Kidney (tissue), 14 donors: ENCODE results near the gene STXBP6. TPM values are rescaled to one million over a fixed set of nuclear protein-coding genes. Genes with fewer than 3 reads are reported as not detected.

Experiments used
- DNase-seq, 5 donors: peaks; one replicate each; pipeline ENCODE4 v3.0.0-alpha.2; 2013 to 2020
- FAIRE-seq: peaks from 2 replicates; lab custom pipeline; 2012; peaks lifted over from hg19 to GRCh38; lab: Jason Lieb, UNC
- H3K27ac ChIP-seq, 2 donors: one replicate each; pipeline ENCODE4 v1.7.0; 2013; ENCODE audit warnings: low read depth in 2 of 2, low read length in 2 of 2, inconsistent platforms in 1 of 2
- H3K27me3 ChIP-seq: one replicate; pipeline ENCODE4 v1.7.1; 2013; ENCODE audit warnings: low read length, inconsistent platforms; ENCODE audit not compliant: control insufficient read depth, insufficient read depth
- H3K36me3 ChIP-seq, 3 donors: one replicate each; pipeline versions ENCODE4 v1.7.0 to v1.7.1; 2013; ENCODE audit warnings: low read length in 3 of 3, control low read depth in 1 of 3, inconsistent platforms in 1 of 3; ENCODE audit not compliant: insufficient read depth in 3 of 3, control insufficient read depth in 2 of 3
- H3K4me1 ChIP-seq, 3 donors: one replicate each; pipeline versions ENCODE4 v1.7.0 to v1.7.1; 2013; ENCODE audit warnings: low read length in 3 of 3, inconsistent platforms in 1 of 3, low read depth in 1 of 3; ENCODE audit not compliant: control insufficient read depth in 2 of 3, insufficient read depth in 2 of 3
- H3K4me3 ChIP-seq, 3 donors: one replicate each; pipeline versions ENCODE4 v1.7.0 to v1.8.1; 2013; ENCODE audit warnings: low read length in 3 of 3, control low read depth in 1 of 3, inconsistent platforms in 1 of 3
- H3K9ac ChIP-seq, 3 donors: one replicate each; pipeline versions ENCODE4 v1.7.0 to v1.7.1; 2013; ENCODE audit warnings: low read length in 3 of 3, control low read depth in 1 of 3, inconsistent platforms in 1 of 3
- H3K9me3 ChIP-seq, 3 donors: one replicate each; pipeline versions ENCODE4 v1.7.0 to v1.7.1; 2013; ENCODE audit warnings: low read length in 3 of 3, control low read depth in 1 of 3, inconsistent platforms in 1 of 3; ENCODE audit not compliant: control insufficient read depth in 2 of 3, insufficient read depth in 1 of 3
- intact Hi-C: fragments of 100-400 bp; cut with DNase I; formaldehyde crosslinking; loops from one replicate; pipeline ENCODE4 v1.11.1; 2022
- polyA plus RNA-seq: library from polyadenylated mRNA; stranded (reverse); fragments of 350-450 nt; fragmentation: Illumina TruSeq; extraction: RNeasy Lipid Tissue Mini Kit (QIAGEN cat#74804); gene quantifications from one replicate; pipeline ENCODE4 v1.2.3, GENCODE V29; 2014; ENCODE audit warnings: low read depth, low replicate concordance; ENCODE audit not compliant: insufficient read depth
- total RNA-seq: library from RNA; stranded (reverse); fragmentation: NEBNext Ultra II Directional; extraction: Animal tissue kit (Norgen Biotek cat#: 25700); gene quantifications from one replicate; pipeline ENCODE4 v1.2.1, GENCODE V29; 2021
- TF ChIP-seq, protein P1 (sequence below): IDR thresholded peaks from 3 replicates; pipeline ENCODE4 v1.5.1; 2012; ENCODE audit warnings: mild to moderate bottlenecking, moderate library complexity, borderline replicate concordance; ENCODE audit not compliant: insufficient read depth; ENCODE audit errors: extremely low read depth
- donor health status: control.
- donor health status: control.
- donor health status: control.
- donor health status: control.
- donor health status: control.
- donor health status: DM: yes; HTN: yes; CAD: no.
- donor health status: Normal renal cell carcinoma (clear cell type).

Gene STXBP6
- total and polyA plus RNA-seq, 2 donors from 2014 or later, result 2.8 to 3.9 TPM

DNA sequence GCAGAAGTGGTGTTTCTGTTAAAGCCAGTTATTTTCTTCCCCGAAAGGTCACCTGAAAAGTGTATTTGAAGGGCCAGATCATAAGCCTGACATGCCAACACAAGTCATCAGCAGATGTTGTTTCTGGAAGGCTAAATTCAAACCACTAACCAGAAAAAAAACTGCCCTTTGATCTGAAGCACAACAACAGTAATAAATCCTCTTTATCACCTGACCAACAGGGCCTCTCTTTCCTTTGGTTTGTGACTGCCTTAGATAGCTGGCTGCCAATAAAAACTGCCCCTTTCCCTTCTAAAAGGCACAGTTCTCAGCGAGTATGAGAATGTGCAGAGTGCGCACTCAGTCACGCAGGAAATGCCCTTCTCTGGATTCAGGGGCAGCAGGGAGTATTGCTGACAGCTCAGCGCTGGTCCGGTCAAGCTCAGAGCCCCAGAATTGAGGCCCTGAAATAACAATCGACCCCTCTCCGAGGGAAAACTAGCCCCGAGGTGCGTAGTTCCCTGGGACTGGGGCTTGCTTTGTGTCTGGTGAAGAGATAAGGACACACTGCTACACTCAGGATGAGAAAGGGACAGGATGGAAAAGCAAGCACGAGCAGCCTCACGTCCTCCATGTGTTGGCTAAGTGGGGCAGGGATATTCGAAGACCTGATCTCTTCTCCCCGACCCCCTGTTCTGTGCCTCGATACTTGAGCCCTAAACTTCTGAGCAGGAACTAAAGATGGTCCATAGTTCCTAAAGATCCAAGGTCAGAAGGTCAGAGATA is 231.7 kb downstream of the STXBP6 start:
- no peaks in the 10 kb centered on the region for H3K36me3 ChIP-seq
- peak overlapping the region; percentile 56 to 75 for H3K27ac ChIP-seq
- no peak overlapping the region for H3K9ac ChIP-seq
- TF ChIP-seq, protein P1, sequence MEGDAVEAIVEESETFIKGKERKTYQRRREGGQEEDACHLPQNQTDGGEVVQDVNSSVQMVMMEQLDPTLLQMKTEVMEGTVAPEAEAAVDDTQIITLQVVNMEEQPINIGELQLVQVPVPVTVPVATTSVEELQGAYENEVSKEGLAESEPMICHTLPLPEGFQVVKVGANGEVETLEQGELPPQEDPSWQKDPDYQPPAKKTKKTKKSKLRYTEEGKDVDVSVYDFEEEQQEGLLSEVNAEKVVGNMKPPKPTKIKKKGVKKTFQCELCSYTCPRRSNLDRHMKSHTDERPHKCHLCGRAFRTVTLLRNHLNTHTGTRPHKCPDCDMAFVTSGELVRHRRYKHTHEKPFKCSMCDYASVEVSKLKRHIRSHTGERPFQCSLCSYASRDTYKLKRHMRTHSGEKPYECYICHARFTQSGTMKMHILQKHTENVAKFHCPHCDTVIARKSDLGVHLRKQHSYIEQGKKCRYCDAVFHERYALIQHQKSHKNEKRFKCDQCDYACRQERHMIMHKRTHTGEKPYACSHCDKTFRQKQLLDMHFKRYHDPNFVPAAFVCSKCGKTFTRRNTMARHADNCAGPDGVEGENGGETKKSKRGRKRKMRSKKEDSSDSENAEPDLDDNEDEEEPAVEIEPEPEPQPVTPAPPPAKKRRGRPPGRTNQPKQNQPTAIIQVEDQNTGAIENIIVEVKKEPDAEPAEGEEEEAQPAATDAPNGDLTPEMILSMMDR, result no peak
- DNase-seq (peak in 4 of 5 donors; percentile 72 to 91 (median 80)), FAIRE-seq (no peak)
- H3K27me3 ChIP-seq, result no peaks in the 10 kb centered on the region
- H3K9me3 ChIP-seq, result no peaks in the 10 kb centered on the region
- peak overlapping the region in 2 of 3 donors; percentile 6 to 30 for H3K4me3 ChIP-seq
- intact Hi-C loops, result no loop called here
- H3K4me1 ChIP-seq, result peaks cover 8 to 27% (median 15%) of the 10 kb centered on the region in 3 donors

DNA sequence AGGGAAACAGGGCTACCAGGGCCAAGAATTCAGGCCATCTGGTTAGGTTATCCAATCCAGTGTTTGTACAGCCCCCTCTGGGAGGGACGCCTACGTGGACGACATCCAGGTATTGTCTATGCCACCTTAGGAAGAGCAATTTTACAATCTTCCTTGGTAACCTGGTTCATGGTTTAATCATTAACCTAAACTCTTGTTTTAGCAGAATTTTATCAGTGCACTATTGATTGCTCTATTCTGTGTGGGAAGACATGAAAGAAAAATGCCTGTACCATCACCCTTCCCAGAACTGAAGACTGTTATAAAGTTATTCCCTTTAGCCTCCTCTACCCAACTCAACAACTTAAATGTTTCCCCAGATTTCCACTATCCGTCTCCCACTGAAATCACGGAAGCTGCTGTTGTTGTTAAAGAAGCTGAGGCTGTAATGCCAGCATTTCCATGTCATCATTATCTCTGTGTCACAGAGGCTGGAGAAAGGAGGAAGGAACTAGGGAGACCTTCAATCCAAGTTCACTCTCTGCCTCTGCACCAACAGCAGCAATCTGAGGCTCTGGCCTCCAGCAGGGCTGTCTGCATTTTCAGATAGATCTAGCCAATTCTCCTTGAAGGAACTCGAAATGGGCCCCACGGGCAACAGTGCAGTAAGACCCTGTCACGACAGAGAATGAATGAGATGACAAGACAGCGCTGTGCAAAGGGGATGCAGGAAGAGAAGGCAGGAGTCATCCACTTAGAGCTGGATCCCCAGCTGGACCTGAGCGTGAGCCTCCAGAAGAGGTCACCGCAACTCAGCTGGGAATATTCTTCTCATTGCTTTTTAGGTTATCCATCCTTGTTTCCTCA is 232.5 kb downstream of the STXBP6 start:
- Histone ChIP-seq H3K4me3 (peak overlapping the region in 2 of 3 donors; percentile 6 to 7), H3K27ac (peak overlapping the region; percentile 51 to 56), H3K27me3 (no peaks in the 10 kb centered on the region), H3K9ac (no peak overlapping the region), H3K36me3 (no peaks in the 10 kb centered on the region), H3K4me1 (peaks cover 8 to 27% (median 15%) of the 10 kb centered on the region in 3 donors), H3K9me3 (no peaks in the 10 kb centered on the region)
- DNase-seq (peak in 3 of 5 donors; percentile 29 to 45 (median 41)), FAIRE-seq (no peak)
- intact Hi-C loops, result no loop called here
- TF ChIP-seq, protein P1, result no peak

DNA sequence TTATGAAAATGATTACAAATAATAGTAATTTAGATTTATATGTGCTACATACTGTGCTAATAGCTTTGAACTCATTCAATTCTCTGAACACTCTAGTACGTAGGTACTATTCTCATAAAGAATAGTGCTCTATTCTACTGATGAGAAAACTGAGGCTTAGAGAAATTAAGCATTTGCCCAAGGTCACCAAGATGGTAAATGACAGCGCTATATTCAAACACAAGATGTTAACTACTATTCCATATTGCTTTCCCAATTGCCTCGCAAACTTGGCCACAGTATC is 233.1 kb downstream of the STXBP6 start:
- FAIRE-seq (no peak), DNase-seq (no peak)
- intact Hi-C loops, result no loop called here
- H3K4me1 ChIP-seq, result peaks cover 8 to 27% (median 15%) of the 10 kb centered on the region in 3 donors
- H3K9me3 ChIP-seq, result no peaks in the 10 kb centered on the region
- H3K4me3 ChIP-seq, result no peak overlapping the region
- H3K27me3 ChIP-seq, result no peaks in the 10 kb centered on the region
- TF ChIP-seq, protein P1, result no peak
- H3K9ac ChIP-seq, result no peak overlapping the region
- H3K27ac ChIP-seq, result peak overlapping the region in 1 of 2 donors; percentile 51
- H3K36me3 ChIP-seq, result no peaks in the 10 kb centered on the region
